ENCODE data around the gene WDFY4.

WDFY4 gene

GRCh38 chr10:48683868-48684267 is 805 bp upstream of the WDFY4 start:
- FAIRE-seq, result no peak
- no peak for DNase-seq (ENCODE audit: extremely low spot score, insufficient read length, low read depth)

GRCh38 chr10:48684463-48684791 is 246 bp upstream of the WDFY4 start:
- no peak for DNase-seq (ENCODE audit: extremely low spot score, insufficient read length, low read depth)
- no peak for FAIRE-seq

GRCh38 chr10:48685731-48686130 is 1.1 kb downstream of the WDFY4 start:
- FAIRE-seq, result peak; percentile 60
- no peak for DNase-seq (ENCODE audit: extremely low spot score, insufficient read length, low read depth)

- FAIRE-seq (no peak), DNase-seq (ENCODE audit: extremely low spot score, insufficient read length, low read depth) (no peak)
These were observed 6.4 kb downstream of the WDFY4 start for GRCh38 chr10:48690791-48691660.

- no peak for DNase-seq (ENCODE audit: extremely low spot score, insufficient read length, low read depth)
- FAIRE-seq, result no peak
These were observed 7.3 kb downstream of the WDFY4 start for GRCh38 chr10:48691812-48692528.

GRCh38 chr10:48692748-48693147 is 8.1 kb downstream of the WDFY4 start:
- FAIRE-seq (no peak), DNase-seq (ENCODE audit: extremely low spot score, insufficient read length, low read depth) (no peak)

GRCh38 chr10:48693206-48693605 is 8.5 kb downstream of the WDFY4 start:
- FAIRE-seq (no peak), DNase-seq (ENCODE audit: extremely low spot score, insufficient read length, low read depth) (no peak)

- DNase-seq (ENCODE audit: extremely low spot score, insufficient read length, low read depth), result no peak
- no peak for FAIRE-seq
These were observed 9.8 kb downstream of the WDFY4 start for GRCh38 chr10:48694371-48695030.

GRCh38 chr10:48695636-48696534 is 11.2 kb downstream of the WDFY4 start:
- peak; percentile 59 for FAIRE-seq

GRCh38 chr10:48696535-48696873 is 11.8 kb downstream of the WDFY4 start:
- FAIRE-seq, result no peak

More at GRCh38 chr10:48695636-48696534, 11.2 kb downstream of the WDFY4 start:
- no peak for DNase-seq (ENCODE audit: extremely low spot score, insufficient read length, low read depth)

GRCh38 chr10:48697091-48697490 is 12.4 kb downstream of the WDFY4 start:
- FAIRE-seq, result no peak
- DNase-seq (ENCODE audit: extremely low spot score, insufficient read length, low read depth), result no peak

More at GRCh38 chr10:48696535-48696873, 11.8 kb downstream of the WDFY4 start:
- no peak for DNase-seq (ENCODE audit: extremely low spot score, insufficient read length, low read depth)

GRCh38 chr10:48697821-48698764 is 13.4 kb downstream of the WDFY4 start:
- DNase-seq (ENCODE audit: extremely low spot score, insufficient read length, low read depth) (no peak), FAIRE-seq (no peak)

- FAIRE-seq (peak; percentile 72), DNase-seq (ENCODE audit: extremely low spot score, insufficient read length, low read depth) (no peak)
These were observed 14.4 kb downstream of the WDFY4 start for GRCh38 chr10:48699011-48699627.

- no peak for DNase-seq (ENCODE audit: extremely low spot score, insufficient read length, low read depth)
- no peak for FAIRE-seq
These were observed 15.4 kb downstream of the WDFY4 start for GRCh38 chr10:48700071-48700470.

- DNase-seq (ENCODE audit: extremely low spot score, insufficient read length, low read depth) (no peak), FAIRE-seq (no peak)
These were observed 15.8 kb downstream of the WDFY4 start for GRCh38 chr10:48700493-48700892.

- DNase-seq (ENCODE audit: extremely low spot score, insufficient read length, low read depth) (no peak), FAIRE-seq (peak; percentile 75)
These were observed 16.6 kb downstream of the WDFY4 start for GRCh38 chr10:48701139-48701901.

- FAIRE-seq (no peak), DNase-seq (ENCODE audit: extremely low spot score, insufficient read length, low read depth) (no peak)
These were observed 17.3 kb downstream of the WDFY4 start for GRCh38 chr10:48701941-48702340.

Data from GM18507 (cell line).